Activated CD8-positive, alpha-beta memory T cell treated with anti-CD3 and anti-CD28 coated beads, Interleukin-2, amount 50 U/mL, for 48 hours (primary cell): Measurements from ENCODE around the gene AKAP8L.
"Not testable (repeated sequence)": the region's sequence is repeated elsewhere in the genome, so short reads cannot be mapped to it uniquely, and the experiment has no call there.

Experiments used
- DNase-seq: peaks from one replicate; pipeline ENCODE4 v3.0.0-alpha.2; 2020

Gene AKAP8L

DNA sequence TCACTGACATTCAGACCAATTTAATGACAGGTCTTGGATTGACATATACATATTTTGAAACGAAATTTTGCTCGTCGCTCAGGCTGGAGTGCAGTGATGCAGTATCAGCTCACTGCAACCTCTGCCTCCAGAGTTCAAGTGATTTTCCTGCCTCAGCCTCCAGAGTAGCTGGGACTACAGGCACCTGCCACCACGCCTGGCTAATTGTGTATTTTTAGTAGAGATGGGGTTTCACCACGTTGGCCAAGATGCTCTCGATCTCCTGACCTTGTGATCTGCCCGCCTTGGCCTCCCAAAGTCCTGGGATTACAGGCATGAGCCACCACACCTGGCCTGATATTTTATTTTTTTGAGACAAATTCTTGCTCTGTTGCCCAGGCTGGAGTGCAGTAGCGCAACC, 66.3 kb downstream of the AKAP8L start:
- not testable (repeated sequence) for DNase-seq

DNA sequence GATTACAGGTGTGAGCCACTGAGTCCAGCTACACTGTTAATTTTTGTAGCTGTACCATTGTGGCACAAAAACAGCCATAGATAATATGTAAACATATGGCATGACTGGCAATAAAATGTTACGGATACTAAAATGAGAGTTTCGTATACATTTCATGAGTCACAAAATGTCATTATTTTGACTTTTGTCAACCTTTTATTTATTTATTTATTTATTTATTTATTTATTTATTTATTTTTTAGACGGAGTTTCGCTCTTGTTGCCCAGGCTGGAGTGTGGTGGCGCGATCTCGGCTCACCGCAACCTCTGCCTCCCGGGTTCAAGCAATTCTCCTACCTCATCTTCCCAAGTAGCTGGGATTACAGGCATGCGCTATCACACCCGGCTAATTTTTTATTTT, 77.5 kb downstream of the AKAP8L start:
- not testable (repeated sequence) for DNase-seq

DNA sequence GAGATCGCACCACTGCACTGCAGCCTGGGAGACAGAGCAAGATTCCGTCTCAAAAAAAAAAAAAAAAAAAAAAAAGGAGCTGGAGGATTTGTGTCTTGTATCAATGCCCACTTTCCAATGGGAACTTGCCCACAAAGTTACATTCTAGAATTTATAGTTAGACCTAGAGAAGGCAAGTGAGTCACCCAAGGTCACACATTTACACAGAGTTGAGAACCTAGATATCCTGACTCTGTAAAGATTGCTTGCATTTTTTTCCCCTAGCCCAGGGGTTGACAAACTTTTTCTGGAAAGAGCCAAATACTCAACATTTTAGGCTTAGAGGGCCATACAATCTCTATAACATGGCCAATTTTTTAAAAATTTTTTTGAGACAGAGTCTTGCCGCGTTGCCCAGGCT, 78.7 kb downstream of the AKAP8L start:
- no peak for DNase-seq

DNA sequence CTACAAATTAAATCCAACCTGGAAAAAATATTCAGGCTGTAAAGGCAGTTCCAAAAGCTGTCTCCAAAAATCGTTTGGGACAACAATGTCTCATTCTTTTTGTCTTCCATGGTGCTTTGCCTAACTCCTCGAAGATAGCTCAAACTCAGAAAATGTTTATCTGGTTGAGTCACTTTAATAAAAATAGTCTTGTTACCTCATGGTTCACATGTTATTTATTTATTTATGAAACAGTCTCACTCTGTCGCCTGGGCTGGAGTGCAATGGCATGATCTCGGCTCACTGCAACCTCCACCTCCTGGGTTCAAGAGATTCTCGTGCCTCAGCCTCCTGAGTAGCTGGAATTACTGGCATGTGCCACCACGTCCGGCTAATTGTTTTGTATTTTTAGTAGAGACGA, 81.6 kb downstream of the AKAP8L start:
- no peak for DNase-seq

DNA sequence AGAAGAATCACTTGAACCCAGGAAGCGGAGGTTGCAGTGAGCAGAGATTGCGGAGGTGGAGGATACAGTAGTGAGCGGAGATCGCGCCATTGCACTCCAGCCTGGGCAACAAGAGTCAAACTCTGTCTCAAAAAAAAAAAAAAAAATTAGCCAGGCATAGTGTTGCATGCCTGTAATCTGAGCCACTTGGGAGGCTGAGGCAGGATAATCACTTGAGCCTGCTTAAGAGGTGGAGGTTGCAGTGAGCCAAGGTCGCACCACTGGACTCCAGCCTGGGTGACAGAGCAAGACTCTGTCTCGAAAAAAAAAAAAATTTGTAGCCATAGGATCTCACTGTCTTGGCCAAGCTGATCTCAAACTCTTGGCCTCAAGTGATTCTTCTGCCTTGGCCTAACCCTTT, 82.8 kb downstream of the AKAP8L start:
- DNase-seq = not testable (repeated sequence)

DNA sequence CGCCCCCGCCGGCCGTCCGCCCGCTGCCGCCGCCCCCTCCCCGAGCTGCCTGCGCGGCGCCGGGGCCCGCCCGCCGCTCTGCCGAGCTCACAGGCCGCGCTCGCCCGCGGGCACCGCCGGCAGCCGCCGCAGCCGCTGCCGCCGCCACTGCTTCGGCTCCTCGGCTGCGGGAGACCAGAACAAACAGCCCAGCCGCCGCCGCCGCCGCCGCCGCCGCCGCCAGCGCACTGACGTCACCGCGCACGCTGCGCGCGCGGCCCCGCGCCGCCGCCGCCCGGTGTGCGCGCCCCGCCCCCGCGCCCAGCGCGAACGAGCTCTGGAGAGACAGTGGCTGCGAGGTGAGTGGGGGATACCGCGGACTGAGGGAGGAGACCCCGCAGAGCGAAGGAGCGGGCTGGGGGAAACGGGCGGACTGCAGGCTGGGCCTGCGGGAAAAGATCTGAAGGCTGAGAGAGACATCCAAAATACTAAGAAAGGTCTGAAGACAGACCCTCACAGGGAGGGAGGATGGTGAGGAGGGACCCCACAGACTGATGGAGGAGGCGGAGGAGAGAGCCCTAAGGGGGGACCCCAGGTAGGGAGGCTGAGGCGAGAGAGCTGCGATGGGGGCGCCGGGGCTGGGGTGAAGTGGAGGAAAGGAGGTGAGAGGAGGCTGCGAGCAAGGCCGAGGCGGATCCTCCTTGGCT, 86.3 kb downstream of the AKAP8L start, which contains the start of gene BRD4:
TSS of gene BRD4 (minus strand) at position 229 of the 686 bp plus-strand sequence. CDS start 59,440 bp downstream, outside the sequence.
- peak; percentile 92 for DNase-seq

DNA sequence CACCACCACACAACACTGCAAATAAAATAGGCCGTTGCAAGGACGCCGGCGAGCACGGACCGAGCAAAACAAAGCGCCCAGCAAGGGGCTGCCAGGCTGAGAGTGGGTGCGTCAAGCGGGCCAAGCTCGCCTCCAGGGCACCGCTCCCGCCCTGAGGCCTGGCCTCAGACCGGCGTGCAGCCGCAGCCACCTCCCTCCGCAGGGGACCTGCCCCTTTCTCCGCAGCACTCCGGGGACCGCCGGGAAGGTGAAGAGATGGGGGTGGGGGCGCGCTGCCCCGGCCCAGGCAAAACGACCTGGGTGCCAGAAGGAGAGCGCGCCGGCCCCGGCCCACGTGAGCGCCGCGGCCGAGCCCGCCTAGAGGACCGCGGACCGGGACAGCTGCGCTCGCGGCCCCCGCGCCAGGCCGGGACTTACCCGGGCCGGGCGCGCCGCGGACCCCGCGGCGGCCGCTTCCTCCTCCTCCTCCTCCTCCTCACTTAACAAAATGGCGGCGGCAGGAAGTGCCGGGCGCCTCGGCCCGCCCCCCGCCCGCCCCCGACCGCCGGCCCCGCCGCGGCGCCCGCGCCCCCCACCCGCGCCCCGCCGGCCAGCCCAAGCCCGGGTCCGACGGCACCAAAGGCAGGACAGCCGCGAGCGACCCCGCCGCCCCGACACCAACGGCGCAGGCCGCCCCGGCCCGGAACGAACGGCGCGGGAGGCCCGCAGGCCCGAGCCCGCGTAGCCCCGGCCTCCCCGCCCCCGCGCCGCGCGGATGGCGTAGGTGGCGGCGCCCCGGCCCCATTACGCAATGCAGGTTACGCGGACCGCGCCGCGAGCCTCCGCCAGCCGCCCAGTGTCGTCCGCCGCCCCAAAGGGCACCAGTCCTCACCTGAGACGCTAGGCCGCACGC, 87.1 kb downstream of the AKAP8L start:
- DNase-seq = peak; percentile 85

DNA sequence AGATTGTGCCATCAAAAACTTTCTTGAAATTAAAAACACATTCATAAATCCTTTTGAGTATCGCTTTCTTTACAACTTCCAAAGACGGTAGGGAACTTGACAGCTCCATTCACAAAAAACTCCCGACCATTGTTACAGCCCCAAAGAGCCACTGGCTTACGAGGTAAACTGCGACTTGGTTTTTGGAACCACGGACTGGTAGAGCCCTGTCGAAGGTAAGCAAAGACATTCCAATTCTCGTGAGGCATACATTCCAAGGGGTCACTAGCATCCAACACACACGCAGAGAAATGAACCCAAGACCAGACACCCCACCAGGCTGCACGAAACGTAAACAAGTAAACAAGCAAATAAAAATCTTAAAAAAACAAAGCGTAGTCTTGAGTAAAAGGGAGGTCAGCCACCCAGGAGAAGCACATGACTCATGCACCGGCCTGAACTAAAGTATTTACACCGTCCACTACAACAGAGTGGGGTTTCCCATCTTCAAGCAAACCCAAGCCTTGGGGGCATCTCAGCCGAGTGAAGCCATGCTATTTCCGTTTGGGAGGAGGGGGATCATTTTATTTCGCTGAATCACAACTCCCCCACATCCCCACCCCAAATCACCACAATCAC, 87.9 kb downstream of the AKAP8L start:
- no peak for DNase-seq
